Stimulated activated CD4-positive, alpha-beta T cell treated with anti-CD3 and anti-CD28 coated beads, TNF-alpha, amount 100 ng/mL, for 4 hours (primary cell): ENCODE measurements around the gene RALGAPB.
"Not testable (repeated sequence)": the region's sequence is repeated elsewhere in the genome, so short reads cannot be mapped to it uniquely, and the experiment has no call there.

Experiments
- DNase-seq, 3 experiments: peaks; one replicate each; pipeline ENCODE4 v3.0.0-alpha.2; 2020; ENCODE audit warnings: low read depth in 3 of 3

RALGAPB gene

GRCh38 chr20:38472513-38473366 lies at the start of gene RALGAPB:
RALGAPB (plus strand) TSS chr20:38472843; CDS start chr20:38488433, 15,590 bp downstream.
- DNase-seq, result peak; percentile 95 to 98 (median 95)

- no peak for DNase-seq
Measured at GRCh38 chr20:38423541-38423940, 49.1 kb upstream of the RALGAPB start.

GRCh38 chr20:38424401-38424800 lies 48.2 kb upstream of the RALGAPB start:
- DNase-seq, result no peak

- DNase-seq, result no peak
Measured at GRCh38 chr20:38426006-38426897, 46.4 kb upstream of the RALGAPB start.

- DNase-seq, result no peak
Measured at GRCh38 chr20:38427655-38428023, 45.0 kb upstream of the RALGAPB start.

DNA sequence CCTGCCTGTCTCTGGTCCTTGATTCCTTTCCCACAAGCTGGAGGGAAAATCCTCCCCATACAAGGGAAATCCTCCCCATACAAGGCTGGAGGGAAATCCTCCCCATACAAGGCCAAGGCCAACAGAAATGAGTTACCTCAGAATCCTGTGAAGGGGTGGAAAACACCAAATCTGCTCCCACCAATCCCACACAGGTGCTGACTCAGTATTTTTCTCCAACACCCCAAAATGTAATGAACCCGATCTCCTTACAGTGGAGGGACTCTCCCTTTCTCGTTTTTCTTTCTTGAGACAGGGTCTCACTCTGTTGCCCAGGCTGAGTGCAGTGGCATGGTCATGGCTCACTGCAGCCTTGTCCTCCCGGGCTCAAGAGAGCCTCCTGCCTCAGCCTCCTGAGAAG lies 43.8 kb upstream of the RALGAPB start:
- no peak for DNase-seq

- DNase-seq, result no peak
Measured at GRCh38 chr20:38429301-38429700, 43.3 kb upstream of the RALGAPB start.

DNA sequence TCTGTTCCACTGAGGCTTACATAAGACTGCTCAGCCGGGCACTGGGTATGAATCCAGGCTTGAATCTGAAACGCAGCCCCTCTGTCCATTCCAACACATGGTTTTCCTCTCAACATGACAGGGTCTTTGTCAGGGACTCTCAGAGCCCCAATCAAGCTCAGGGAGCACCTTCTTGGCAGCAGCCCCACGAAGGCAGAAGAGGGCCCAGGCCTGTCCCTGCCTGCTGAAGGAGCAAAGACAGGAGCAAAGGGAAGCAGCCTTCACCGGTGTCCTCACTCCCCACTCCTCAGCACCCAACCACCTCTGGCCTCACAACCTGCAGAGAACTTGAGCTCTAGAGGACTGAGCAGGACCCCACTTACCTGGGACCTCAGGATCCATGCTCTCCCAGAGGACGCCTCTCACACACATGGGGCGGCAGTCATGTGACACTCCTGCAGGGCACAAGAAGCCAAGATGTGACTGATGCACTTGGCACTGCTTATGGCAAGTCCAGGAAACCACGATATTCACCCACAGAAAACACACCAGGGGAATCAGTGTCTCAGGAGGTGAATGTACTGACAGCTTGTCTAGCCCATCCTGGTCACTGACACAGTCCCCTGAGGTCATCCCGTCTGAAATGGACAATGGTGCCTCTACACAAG lies 41.8 kb upstream of the RALGAPB start:
- DNase-seq, result no peak

GRCh38 chr20:38432292-38432691 lies 40.4 kb upstream of the RALGAPB start:
- DNase-seq, result no peak

GRCh38 chr20:38432870-38433269 lies 39.8 kb upstream of the RALGAPB start:
- DNase-seq, result not testable (repeated sequence)

- DNase-seq, result no peak
Measured at GRCh38 chr20:38433304-38433972, 39.2 kb upstream of the RALGAPB start.

GRCh38 chr20:38434301-38434741 lies 38.3 kb upstream of the RALGAPB start:
- peak in 1 of 3 experiments; percentile 26 for DNase-seq

DNA sequence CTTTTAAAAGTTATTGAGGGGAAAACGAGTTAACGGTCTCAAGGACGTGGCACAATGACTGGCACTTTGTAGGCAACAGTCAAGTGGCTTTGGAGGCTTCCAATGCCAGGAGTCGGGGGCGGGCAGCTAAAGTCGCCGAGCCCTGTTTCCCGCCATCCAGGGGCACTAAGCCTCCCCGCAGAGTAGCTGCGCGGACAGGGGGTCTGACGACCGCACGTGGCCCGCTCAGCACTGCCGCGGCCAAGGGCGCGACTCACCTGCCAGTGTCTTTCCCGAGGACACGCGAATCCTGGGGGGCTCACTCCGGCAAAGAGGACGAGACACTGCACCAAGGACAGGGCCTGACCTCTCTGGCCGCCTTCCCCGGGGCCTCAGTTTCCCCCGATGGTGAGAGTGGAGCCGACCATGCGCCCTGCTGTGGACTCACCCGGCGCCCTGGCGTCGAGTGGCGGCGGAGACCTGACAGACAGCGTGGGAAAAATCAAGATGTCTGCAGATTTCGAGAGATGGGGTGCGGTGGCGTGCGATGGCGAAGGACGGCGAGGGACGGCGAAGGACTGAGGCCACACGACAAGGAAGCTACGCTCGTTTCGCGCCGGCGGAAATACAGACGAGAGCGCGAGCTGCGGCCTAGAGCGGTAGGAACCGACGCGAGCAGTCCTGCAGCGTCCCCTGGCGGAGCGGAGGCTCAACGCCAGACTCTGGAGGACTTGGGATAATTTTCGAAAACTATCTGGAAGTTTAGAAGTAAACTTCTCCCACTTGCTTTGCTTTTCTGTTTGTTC lies 37.7 kb upstream of the RALGAPB start, which contains the start of gene SNHG17:
TSS of gene SNHG17 (minus strand) at position 559 of the 785 bp plus-strand sequence.
- peak; percentile 74 to 83 (median 82) for DNase-seq

DNA sequence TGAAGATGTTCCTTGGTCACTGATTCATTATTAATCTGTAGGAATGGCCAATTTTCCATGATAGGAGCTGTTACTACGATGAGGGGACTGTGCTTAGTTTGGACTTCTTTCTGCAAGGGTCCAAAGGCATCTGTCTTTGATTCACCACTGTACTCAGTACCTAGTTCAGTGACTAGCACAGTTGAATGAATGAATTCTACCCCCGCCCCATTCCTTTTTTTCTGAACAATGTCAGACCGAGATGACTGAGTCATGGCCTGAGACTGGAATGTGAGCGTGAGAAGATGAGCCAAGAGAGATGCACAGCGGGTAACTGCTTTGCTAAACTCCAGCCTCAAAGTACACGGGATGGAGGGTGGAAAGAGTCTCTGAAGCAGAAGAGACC lies 37.1 kb upstream of the RALGAPB start:
- DNase-seq, result no peak

DNA sequence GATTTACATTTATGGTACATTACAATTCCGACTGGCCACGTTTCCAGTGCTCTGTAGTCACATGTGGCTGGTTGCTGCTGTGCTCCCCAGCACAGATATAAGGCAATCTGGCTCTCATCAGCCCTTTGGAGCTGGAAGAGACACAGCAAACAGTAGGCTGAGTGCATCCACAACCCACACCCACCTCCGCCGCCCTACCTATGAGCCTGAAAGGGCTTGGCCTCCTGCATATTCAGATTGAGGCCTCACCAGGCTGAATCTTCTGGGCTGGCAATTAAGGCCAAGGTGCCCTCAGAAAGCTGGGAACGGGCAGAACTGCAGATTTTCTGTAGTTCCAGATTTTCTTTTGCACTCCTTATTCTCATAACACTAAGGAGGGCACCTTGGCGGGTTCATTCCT lies 34.8 kb upstream of the RALGAPB start:
- no peak for DNase-seq

- not testable (repeated sequence) for DNase-seq
Measured at GRCh38 chr20:38441110-38441509, 31.5 kb upstream of the RALGAPB start.

DNA sequence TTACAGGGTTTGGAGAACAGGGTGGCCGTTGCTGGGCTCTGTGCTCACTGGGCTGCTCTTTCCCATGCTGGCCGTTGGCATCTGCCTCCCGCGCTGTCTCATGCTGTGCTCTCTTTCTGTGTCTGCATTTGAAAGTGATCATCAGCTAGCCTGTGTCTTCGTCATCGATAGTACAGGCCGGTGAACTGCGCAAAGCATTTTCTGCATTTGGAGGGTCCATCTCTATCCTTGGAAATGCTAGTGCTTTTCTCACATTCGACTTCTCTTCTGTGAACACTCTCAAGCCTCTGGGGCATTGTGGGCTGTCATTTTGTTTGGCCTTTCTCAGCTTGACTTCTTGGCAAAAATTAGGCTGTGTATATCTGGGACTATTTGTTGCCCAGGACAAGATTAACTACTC lies 30.7 kb upstream of the RALGAPB start:
- no peak for DNase-seq

DNA sequence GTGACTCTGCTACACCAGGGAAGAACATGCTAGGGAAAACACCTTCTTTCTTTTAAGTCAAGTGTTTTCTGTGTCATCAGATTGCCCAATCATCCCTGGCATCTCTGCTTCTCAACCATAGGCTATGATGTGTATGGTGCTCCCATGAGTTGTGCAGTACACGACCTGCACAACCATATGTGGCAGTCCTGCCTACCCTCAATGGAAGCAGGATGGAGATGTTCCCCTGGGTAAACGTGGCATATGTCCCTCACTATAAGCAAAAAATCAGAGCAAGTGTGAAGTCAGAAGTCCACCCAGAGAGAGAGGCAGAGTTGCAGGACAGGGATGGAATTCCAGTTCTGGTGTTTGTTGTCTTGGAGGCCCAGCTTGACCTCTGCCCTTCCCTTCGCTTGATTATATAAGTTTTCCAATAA lies 27.3 kb upstream of the RALGAPB start:
- no peak for DNase-seq

DNA sequence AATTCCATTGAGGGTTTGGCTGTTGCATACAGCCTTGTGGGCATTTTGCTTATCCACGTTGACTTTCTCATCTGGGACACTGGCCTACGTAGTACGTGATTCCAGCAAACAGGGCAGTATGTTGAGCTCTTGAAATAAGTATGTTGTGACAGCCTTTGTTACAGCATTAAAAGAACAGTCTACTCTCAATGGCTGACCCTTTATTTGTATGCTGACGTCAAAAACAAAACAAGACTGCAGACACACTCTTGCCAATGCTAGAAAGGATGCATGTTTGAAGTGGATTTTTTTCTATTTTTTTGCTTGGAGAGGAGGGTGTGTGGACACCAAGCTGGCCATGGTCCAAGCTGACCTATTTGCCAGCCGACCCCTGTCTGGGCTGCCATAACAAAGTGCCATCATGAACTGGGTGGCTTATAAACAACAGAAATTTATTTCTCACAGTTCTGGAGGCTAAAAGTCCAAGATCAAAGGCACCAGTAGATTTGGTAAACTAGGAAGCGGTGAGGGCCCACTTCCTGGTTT lies 26.7 kb upstream of the RALGAPB start:
- no peak for DNase-seq
